Measurements from ENCODE around the gene DKKL1. TPM values are rescaled to one million over a fixed set of nuclear protein-coding genes. Genes with fewer than 3 reads are reported as not detected.

DKKL1 gene
- total RNA-seq, 6 donors from 2014 or later: 0.40 to 0.69 (median 0.61) TPM; not detected in 3

- Histone ChIP-seq H3K9me3 (no peaks in the 10 kb centered on the region), H3K4me1 (peaks cover 7 to 15% (median 11%) of the 10 kb centered on the region in 4 donors), H3K36me3 (no peaks in the 10 kb centered on the region), H3K27me3 (peaks cover 0 to 12% (median 4%) of the 10 kb centered on the region in 4 donors), H3K27ac (no peak overlapping the region), H3K4me3 (no peak overlapping the region)
- no peak for TF ChIP-seq POLR2AphosphoS5 (IDR thresholded peaks at IDR 0.05)
- TF ChIP-seq, protein P1, sequence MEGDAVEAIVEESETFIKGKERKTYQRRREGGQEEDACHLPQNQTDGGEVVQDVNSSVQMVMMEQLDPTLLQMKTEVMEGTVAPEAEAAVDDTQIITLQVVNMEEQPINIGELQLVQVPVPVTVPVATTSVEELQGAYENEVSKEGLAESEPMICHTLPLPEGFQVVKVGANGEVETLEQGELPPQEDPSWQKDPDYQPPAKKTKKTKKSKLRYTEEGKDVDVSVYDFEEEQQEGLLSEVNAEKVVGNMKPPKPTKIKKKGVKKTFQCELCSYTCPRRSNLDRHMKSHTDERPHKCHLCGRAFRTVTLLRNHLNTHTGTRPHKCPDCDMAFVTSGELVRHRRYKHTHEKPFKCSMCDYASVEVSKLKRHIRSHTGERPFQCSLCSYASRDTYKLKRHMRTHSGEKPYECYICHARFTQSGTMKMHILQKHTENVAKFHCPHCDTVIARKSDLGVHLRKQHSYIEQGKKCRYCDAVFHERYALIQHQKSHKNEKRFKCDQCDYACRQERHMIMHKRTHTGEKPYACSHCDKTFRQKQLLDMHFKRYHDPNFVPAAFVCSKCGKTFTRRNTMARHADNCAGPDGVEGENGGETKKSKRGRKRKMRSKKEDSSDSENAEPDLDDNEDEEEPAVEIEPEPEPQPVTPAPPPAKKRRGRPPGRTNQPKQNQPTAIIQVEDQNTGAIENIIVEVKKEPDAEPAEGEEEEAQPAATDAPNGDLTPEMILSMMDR (IDR thresholded peaks at IDR 0.05): no peak
- DNase-seq: no peak
- 63 to 80% methylated on average over 7 of the region's 7 CpGs for WGBS, 2 donors
- no peak for ATAC-seq (ENCODE audit: low FRiP score in 2 of 2)
Observed at GRCh38 chr19:49417088-49417487, 53.4 kb downstream of the DKKL1 start.

DNA sequence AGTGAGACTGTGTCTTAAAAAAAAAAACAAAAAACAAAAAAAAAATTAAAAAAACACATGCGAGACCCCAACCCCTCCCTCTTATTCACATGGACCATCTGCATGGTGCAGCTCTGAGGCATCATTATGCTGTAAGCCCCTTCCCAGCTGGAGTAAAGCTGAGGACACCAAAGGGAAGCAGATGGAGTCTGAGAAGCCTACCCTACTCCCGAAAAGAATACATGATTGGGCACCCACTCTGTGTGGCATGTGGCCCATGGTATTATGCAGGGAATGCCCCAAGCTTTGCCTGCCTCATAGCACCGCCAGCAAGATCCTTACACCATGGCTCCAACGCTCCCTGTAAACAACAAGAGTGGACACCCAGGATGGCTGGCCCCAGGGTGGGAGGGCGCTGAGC lies 54.8 kb downstream of the DKKL1 start:
- 82 to 84% methylated on average over 5 of the region's 5 CpGs for WGBS, 2 donors
- H3K36me3 ChIP-seq: no peaks in the 10 kb centered on the region
- no peak for DNase-seq

GRCh38 chr19:49419173-49419572 lies 55.5 kb downstream of the DKKL1 start:
- Histone ChIP-seq H3K4me1 (peaks cover 23 to 35% (median 27%) of the 10 kb centered on the region in 4 donors), H3K4me3 (no peak overlapping the region), H3K9me3 (no peaks in the 10 kb centered on the region), H3K36me3 (no peaks in the 10 kb centered on the region), H3K27ac (no peak overlapping the region), H3K27me3 (peaks cover 0 to 31% (median 19%) of the 10 kb centered on the region in 4 donors)
- 68 to 70% methylated on average over 2 of the region's 2 CpGs for WGBS, 2 donors
- DNase-seq (no peak), ATAC-seq (ENCODE audit: low FRiP score in 2 of 2) (no peak)
- no peak for TF ChIP-seq POLR2AphosphoS5 (IDR thresholded peaks at IDR 0.05)
- no peak for TF ChIP-seq POLR2A (IDR thresholded peaks at IDR 0.05)
- no peak for TF ChIP-seq EP300 (IDR thresholded peaks at IDR 0.05)
- TF ChIP-seq, protein P1 (IDR thresholded peaks at IDR 0.05): no peak

More for the DNA sequence above, 54.8 kb downstream of the DKKL1 start:
- no peak overlapping the region for H3K4me3 ChIP-seq
- H3K4me1 ChIP-seq: peaks cover 21 to 29% (median 25%) of the 10 kb centered on the region in 4 donors
- no peak for TF ChIP-seq EP300 (IDR thresholded peaks at IDR 0.05)
- TF ChIP-seq, protein P1 (IDR thresholded peaks at IDR 0.05): no peak
- no peak for TF ChIP-seq POLR2A (IDR thresholded peaks at IDR 0.05)
- no peak for TF ChIP-seq POLR2AphosphoS5 (IDR thresholded peaks at IDR 0.05)
- H3K27me3 ChIP-seq: peaks cover 0 to 26% (median 16%) of the 10 kb centered on the region in 4 donors
- ATAC-seq (ENCODE audit: low FRiP score in 2 of 2): no peak
- H3K27ac ChIP-seq: no peak overlapping the region
- no peaks in the 10 kb centered on the region for H3K9me3 ChIP-seq

DNA sequence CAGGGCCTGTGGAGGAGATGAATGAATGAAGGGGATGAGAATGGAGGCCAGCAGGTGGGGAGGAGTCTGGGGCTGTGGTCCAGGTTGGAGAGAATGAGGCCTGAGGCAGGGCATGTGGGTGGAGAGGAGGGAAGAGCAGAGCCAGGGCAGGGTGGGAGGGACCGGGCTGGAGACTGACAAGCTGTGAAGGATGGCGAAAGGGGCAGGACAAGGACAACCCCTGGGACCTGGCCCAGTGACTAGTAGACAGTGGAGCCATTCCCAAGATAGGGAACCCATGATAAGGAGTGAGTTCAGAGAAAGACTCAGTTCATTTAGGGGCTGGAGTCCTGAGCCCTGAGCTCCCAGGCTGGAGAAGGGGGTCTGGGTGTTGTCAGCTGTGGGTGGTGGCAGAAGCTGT lies 56.5 kb downstream of the DKKL1 start:
- no peaks in the 10 kb centered on the region for H3K36me3 ChIP-seq
- no peak overlapping the region for H3K4me3 ChIP-seq
- H3K27ac ChIP-seq: no peak overlapping the region
- ATAC-seq (ENCODE audit: low FRiP score in 2 of 2) (no peak), DNase-seq (no peak)
- 83 to 89% methylated on average over 2 of the region's 2 CpGs for WGBS, 2 donors
- peaks cover 23 to 36% (median 27%) of the 10 kb centered on the region in 4 donors for H3K4me1 ChIP-seq
- H3K27me3 ChIP-seq: peaks cover 0 to 35% (median 20%) of the 10 kb centered on the region in 4 donors
- TF ChIP-seq EP300 (IDR thresholded peaks at IDR 0.05): no peak
- TF ChIP-seq, protein P1 (IDR thresholded peaks at IDR 0.05): no peak
- TF ChIP-seq POLR2A (IDR thresholded peaks at IDR 0.05): no peak
- no peak for TF ChIP-seq POLR2AphosphoS5 (IDR thresholded peaks at IDR 0.05)
- H3K9me3 ChIP-seq: no peaks in the 10 kb centered on the region
